Right lobe of liver (tissue), 4 donors: Measurements from ENCODE around the gene LEPR.

Experiments
- POLR2A ChIP-seq: fragments of 450-650 bp; IDR thresholded peaks from one replicate; pipeline ENCODE4 v1.6.1; 2017; ENCODE audit warnings: antibody characterized with exemption, mild to moderate bottlenecking
- TF ChIP-seq, protein P1 (sequence below), 4 donors: fragments of 200-600 bp in 3 of 4; fragments of 450-650 bp in 1 of 4; IDR thresholded peaks; one replicate each; pipeline versions ENCODE4 v1.5.1 to v1.8.0; 2016 to 2022; ENCODE audit warnings: antibody characterized with exemption in 4 of 4, mild to moderate bottlenecking in 2 of 4
- donor health status: DM: no; HTN: no; CAD: no.
- donor health status: DM: no; HTN: no; CAD: no.
- donor health status: DM: no; HTN: yes; CAD: no.

DNA sequence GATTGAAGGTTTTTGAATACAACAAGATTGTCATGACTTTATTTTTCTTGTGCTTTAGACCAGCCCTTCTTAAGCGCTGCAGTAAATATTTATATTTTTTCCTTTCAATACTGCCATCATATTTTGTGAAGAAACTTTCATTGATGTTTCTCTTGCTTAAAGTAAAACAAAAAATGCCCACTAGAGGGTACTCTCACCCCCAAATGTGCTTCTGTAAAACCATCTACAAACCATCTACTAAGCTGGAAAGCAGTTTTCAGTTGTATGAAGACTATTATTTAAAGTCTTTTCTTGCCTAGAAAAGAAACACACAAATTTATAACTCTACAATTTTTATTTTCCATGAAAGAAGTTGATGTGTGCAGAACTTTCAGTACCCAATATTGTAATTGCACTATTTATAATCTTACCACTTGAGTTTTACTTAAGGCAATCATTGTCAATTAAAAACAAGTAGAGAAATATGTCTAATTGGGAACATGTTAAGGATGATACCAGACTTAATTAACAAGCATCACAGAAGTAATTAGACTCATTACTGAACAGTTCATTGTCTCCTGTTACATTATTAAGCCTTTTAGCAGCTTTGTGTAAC, 10.7 kb downstream of the LEPR start:
- no peak for TF ChIP-seq POLR2A
- TF ChIP-seq, protein P1, sequence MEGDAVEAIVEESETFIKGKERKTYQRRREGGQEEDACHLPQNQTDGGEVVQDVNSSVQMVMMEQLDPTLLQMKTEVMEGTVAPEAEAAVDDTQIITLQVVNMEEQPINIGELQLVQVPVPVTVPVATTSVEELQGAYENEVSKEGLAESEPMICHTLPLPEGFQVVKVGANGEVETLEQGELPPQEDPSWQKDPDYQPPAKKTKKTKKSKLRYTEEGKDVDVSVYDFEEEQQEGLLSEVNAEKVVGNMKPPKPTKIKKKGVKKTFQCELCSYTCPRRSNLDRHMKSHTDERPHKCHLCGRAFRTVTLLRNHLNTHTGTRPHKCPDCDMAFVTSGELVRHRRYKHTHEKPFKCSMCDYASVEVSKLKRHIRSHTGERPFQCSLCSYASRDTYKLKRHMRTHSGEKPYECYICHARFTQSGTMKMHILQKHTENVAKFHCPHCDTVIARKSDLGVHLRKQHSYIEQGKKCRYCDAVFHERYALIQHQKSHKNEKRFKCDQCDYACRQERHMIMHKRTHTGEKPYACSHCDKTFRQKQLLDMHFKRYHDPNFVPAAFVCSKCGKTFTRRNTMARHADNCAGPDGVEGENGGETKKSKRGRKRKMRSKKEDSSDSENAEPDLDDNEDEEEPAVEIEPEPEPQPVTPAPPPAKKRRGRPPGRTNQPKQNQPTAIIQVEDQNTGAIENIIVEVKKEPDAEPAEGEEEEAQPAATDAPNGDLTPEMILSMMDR (IDR thresholded peaks at IDR 0.05), result peak; percentile 57 to 75 (median 69)
